Germinal center (tissue), 1 donor: ENCODE data around the gene AIG1.
"Not testable (repeated sequence)": the region's sequence is repeated elsewhere in the genome, so short reads cannot be mapped to it uniquely, and the experiment has no call there.

Source experiments
- DNase-seq: peaks from one replicate; pipeline ENCODE4 v3.0.0; 2012; ENCODE audit warnings: mixed read lengths, low spot score

The AIG1 gene

GRCh38 chr6:143233554-143234285 is 173.0 kb downstream of the AIG1 start:
- DNase-seq, result no peak

GRCh38 chr6:143234734-143235133 is 174.0 kb downstream of the AIG1 start:
- no peak for DNase-seq

GRCh38 chr6:143236151-143236798 is 175.6 kb downstream of the AIG1 start:
- DNase-seq, result no peak

GRCh38 chr6:143238306-143238705 is 177.6 kb downstream of the AIG1 start:
- no peak for DNase-seq

GRCh38 chr6:143241111-143241510 is 180.4 kb downstream of the AIG1 start:
- no peak for DNase-seq

- no peak for DNase-seq
Measured at GRCh38 chr6:143241911-143242310, 181.2 kb downstream of the AIG1 start.

GRCh38 chr6:143243786-143244185 is 183.1 kb downstream of the AIG1 start:
- no peak for DNase-seq

GRCh38 chr6:143245656-143246055 is 185.0 kb downstream of the AIG1 start:
- no peak for DNase-seq

GRCh38 chr6:143246166-143246775 is 185.6 kb downstream of the AIG1 start:
- DNase-seq, result not testable (repeated sequence)

GRCh38 chr6:143247586-143247985 is 186.9 kb downstream of the AIG1 start:
- no peak for DNase-seq

GRCh38 chr6:143248359-143248758 is 187.7 kb downstream of the AIG1 start:
- DNase-seq, result no peak

GRCh38 chr6:143251288-143251687 is 190.6 kb downstream of the AIG1 start:
- no peak for DNase-seq

GRCh38 chr6:143252961-143253360 is 192.3 kb downstream of the AIG1 start:
- no peak for DNase-seq

GRCh38 chr6:143253586-143253985 is 192.9 kb downstream of the AIG1 start:
- no peak for DNase-seq

GRCh38 chr6:143258945-143259344 is 198.3 kb downstream of the AIG1 start:
- DNase-seq, result peak; percentile 10

- no peak for DNase-seq
Measured at GRCh38 chr6:143260857-143261256, 200.2 kb downstream of the AIG1 start.

GRCh38 chr6:143261899-143262436 is 201.3 kb downstream of the AIG1 start:
- no peak for DNase-seq

- no peak for DNase-seq
Measured at GRCh38 chr6:143262859-143263258, 202.2 kb downstream of the AIG1 start.

- DNase-seq, result no peak
Measured at GRCh38 chr6:143264379-143264778, 203.7 kb downstream of the AIG1 start.

GRCh38 chr6:143264986-143265764 is 204.5 kb downstream of the AIG1 start:
- no peak for DNase-seq

GRCh38 chr6:143267760-143268159 is 207.1 kb downstream of the AIG1 start:
- DNase-seq, result no peak

GRCh38 chr6:143268439-143268838 is 207.8 kb downstream of the AIG1 start:
- DNase-seq, result no peak
